ENCODE results near the gene CHRNB4.

CHRNB4 gene

GRCh38 chr15:78667578-78668236, 26.7 kb upstream of the CHRNB4 start:
- no peak for DNase-seq

GRCh38 chr15:78666010-78666409, 25.0 kb upstream of the CHRNB4 start:
- no peak for DNase-seq

- no peak for DNase-seq
These were observed 22.7 kb upstream of the CHRNB4 start for GRCh38 chr15:78663703-78664102.

GRCh38 chr15:78662028-78662427, 21.0 kb upstream of the CHRNB4 start:
- no peak for DNase-seq

- DNase-seq: no peak
These were observed 20.0 kb upstream of the CHRNB4 start for GRCh38 chr15:78661001-78661400.

GRCh38 chr15:78660584-78660983, 19.6 kb upstream of the CHRNB4 start:
- no peak for DNase-seq

GRCh38 chr15:78658823-78659222, 17.8 kb upstream of the CHRNB4 start:
- no peak for DNase-seq

- DNase-seq: no peak
These were observed 13.3 kb upstream of the CHRNB4 start for GRCh38 chr15:78654272-78654671.

- DNase-seq: no peak
These were observed 11.1 kb upstream of the CHRNB4 start for GRCh38 chr15:78651930-78652615.

- DNase-seq: no peak
These were observed 10.0 kb upstream of the CHRNB4 start for GRCh38 chr15:78651007-78651406.

- no peak for DNase-seq
These were observed 9.0 kb upstream of the CHRNB4 start for GRCh38 chr15:78650022-78650421.

GRCh38 chr15:78645009-78645408, 4.0 kb upstream of the CHRNB4 start:
- no peak for DNase-seq

- DNase-seq: no peak
These were observed 1.3 kb upstream of the CHRNB4 start for GRCh38 chr15:78642331-78642730.

GRCh38 chr15:78641749-78642275, 802 bp upstream of the CHRNB4 start:
- DNase-seq: no peak

GRCh38 chr15:78640527-78641101, 396 bp downstream of the CHRNB4 start:
- no peak for DNase-seq

- peak; percentile 13 to 29 for DNase-seq
These were observed 2.2 kb downstream of the CHRNB4 start for GRCh38 chr15:78638658-78639314.

GRCh38 chr15:78637776-78638435, 3.1 kb downstream of the CHRNB4 start:
- no peak for DNase-seq

- DNase-seq: no peak
These were observed 4.6 kb downstream of the CHRNB4 start for GRCh38 chr15:78636378-78636859.

GRCh38 chr15:78635346-78635745, 5.7 kb downstream of the CHRNB4 start:
- DNase-seq: no peak

GRCh38 chr15:78634210-78635145, 6.5 kb downstream of the CHRNB4 start:
- no peak for DNase-seq

- no peak for DNase-seq
These were observed 7.7 kb downstream of the CHRNB4 start for GRCh38 chr15:78633348-78633747.

Measured in SW 1271 (cell line).